Gastrocnemius medialis (tissue), 4 donors: ENCODE results near the gene MORN5.

Source experiments
- POLR2A ChIP-seq, 2 donors: fragments of 450-650 bp; IDR thresholded peaks; one replicate each; pipeline ENCODE4 v1.6.1; 2017; ENCODE audit warnings: antibody characterized with exemption in 2 of 2, mild to moderate bottlenecking in 2 of 2, moderate library complexity in 2 of 2
- TF ChIP-seq, protein P1 (sequence below), 5 experiments: fragments of 450-650 bp in 3 of 5; fragments of 200-600 bp in 2 of 5; sonication (generic) in 2 of 5; IDR thresholded peaks in 4 of 5; conservative IDR thresholded peaks in 1 of 5; 1 replicate in 4 of 5; 2 replicates in 1 of 5; pipeline ENCODE4 v1.5.1; 2016 to 2019; ENCODE audit warnings: antibody characterized with exemption in 5 of 5, mild to moderate bottlenecking in 3 of 5, moderate library complexity in 3 of 5

DNA sequence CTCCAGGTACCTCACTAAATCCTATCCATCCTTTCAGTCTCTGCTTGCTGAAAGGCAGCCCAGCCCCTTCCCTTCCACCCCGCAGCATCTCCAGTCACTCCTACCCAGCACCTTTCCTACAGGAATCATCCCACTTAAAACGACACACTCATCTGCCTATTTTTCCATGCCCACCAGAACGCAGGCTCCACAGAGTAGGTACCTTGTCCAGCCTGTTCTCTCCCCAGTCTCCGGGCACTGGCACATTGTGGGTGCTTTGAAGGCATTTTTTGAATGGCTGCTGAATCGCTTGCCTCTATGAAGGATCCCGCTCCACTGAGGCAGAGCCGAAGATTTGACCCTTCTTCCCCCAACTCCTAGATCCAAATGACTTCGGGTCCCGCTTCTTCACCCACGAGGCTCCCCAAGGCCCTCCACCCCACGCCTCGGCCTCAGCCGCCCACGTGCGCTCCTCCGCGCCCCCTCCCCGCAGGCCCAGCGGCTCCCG, 53.4 kb downstream of the MORN5 start:
- TF ChIP-seq POLR2A (IDR thresholded peaks at IDR 0.05): no peak
- TF ChIP-seq, protein P1, sequence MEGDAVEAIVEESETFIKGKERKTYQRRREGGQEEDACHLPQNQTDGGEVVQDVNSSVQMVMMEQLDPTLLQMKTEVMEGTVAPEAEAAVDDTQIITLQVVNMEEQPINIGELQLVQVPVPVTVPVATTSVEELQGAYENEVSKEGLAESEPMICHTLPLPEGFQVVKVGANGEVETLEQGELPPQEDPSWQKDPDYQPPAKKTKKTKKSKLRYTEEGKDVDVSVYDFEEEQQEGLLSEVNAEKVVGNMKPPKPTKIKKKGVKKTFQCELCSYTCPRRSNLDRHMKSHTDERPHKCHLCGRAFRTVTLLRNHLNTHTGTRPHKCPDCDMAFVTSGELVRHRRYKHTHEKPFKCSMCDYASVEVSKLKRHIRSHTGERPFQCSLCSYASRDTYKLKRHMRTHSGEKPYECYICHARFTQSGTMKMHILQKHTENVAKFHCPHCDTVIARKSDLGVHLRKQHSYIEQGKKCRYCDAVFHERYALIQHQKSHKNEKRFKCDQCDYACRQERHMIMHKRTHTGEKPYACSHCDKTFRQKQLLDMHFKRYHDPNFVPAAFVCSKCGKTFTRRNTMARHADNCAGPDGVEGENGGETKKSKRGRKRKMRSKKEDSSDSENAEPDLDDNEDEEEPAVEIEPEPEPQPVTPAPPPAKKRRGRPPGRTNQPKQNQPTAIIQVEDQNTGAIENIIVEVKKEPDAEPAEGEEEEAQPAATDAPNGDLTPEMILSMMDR (IDR thresholded peaks at IDR 0.05 in 4 of 5, conservative IDR thresholded peaks at IDR 0.05 in 1 of 5): no peak
